NT2/D1 (cell line): ENCODE results near the gene PTDSS2.
"Not testable (repeated sequence)": the region's sequence is repeated elsewhere in the genome, so short reads cannot be mapped to it uniquely, and the experiment has no call there.

Source experiments
- DNase-seq: peaks from one replicate; pipeline ENCODE4 v3.0.0-alpha.2; 2011; ENCODE audit warnings: low read depth, low spot score
- H3K27me3 ChIP-seq: 2 replicates; pipeline ENCODE4 v1.6.0; 2011; ENCODE audit warnings: mild to moderate bottlenecking; ENCODE audit not compliant: insufficient read length, insufficient read depth
- H3K36me3 ChIP-seq: 2 replicates; pipeline ENCODE4 v1.6.1; 2011; ENCODE audit warnings: mild to moderate bottlenecking, low read length, mixed read lengths; ENCODE audit not compliant: insufficient read depth, insufficient read length
- H3K4me1 ChIP-seq: 2 replicates; pipeline ENCODE4 v1.5.1; 2011; ENCODE audit not compliant: insufficient read depth, insufficient read length
- H3K4me3 ChIP-seq: 2 replicates; pipeline ENCODE4 v1.5.1; 2011; ENCODE audit warnings: low read depth; ENCODE audit not compliant: insufficient read length
- H3K9ac ChIP-seq: 2 replicates; pipeline ENCODE4 v1.6.0; 2011; ENCODE audit warnings: low read depth; ENCODE audit not compliant: insufficient read length
- H3K9me3 ChIP-seq: 2 replicates; pipeline ENCODE4 v1.5.1; 2011; ENCODE audit warnings: mild to moderate bottlenecking, low read length; ENCODE audit not compliant: insufficient read depth
- SUZ12 ChIP-seq: IDR thresholded peaks from 2 replicates; pipeline ENCODE4 v1.6.1; 2011; ENCODE audit not compliant: insufficient read length, insufficient read depth; ENCODE audit errors: extremely low read depth
- YY1 ChIP-seq: IDR thresholded peaks from 2 replicates; pipeline ENCODE4 v1.6.1; 2011; ENCODE audit not compliant: insufficient read length, insufficient read depth
- ZNF274 ChIP-seq: IDR thresholded peaks from 2 replicates; pipeline ENCODE4 v1.6.1; 2011; ENCODE audit warnings: mild to moderate bottlenecking, low read depth, low read length

Gene PTDSS2

DNA sequence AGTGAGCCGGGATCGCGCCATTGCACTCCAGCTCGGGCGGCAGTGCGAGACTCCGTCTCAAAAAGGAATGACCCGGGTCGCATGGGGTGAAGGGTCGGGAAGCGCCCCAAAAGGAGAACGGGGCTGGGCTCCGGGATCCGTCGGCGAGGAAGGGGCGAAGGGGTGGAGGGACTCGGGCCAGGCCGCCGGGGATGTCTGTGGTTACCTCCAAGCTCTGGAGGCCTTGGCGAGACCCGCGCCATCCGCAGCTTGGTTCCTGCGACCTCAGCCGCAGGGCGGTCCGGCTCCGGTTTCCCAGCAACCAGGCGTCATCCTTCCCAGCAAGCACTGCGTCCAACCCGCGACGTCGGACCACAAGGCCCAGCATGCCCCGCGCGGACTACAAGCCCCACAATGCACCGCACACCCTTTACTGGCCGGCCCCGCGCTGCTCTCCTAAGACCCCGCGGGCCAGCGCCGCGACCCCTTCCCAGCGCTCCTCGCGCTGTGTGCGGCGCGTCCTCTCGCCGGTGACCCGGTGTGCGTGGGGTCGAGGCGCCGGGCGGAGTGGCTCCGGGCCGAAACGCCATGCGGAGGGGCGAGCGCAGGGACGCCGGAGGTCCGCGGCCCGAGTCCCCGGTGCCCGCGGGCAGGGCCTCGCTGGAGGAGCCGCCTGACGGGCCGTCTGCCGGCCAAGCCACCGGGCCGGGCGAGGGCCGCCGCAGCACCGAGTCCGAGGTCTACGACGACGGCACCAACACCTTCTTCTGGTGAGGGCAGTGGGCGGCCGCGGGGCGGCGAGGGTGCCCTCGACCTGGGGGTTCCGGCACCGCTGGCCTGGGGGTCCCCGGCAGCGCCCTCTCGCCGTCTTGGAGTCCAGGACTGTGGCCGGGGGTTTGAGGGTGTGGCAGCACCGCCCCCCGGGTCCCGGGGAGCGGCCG lies at the start of gene PTDSS2:
TSS of gene PTDSS2 (plus strand) at position 391 of the 920 bp plus-strand sequence. CDS start at position 568, 177 bp downstream.
- Histone ChIP-seq H3K27me3 (no peaks in the 10 kb centered on the region), H3K9ac (peak within 1 kb of the TSS; percentile 98), H3K36me3 (peaks cover 40% of the 10 kb centered on the region), H3K4me1 (peaks cover 38% of the 10 kb centered on the region), H3K4me3 (peak within 1 kb of the TSS; percentile 98), H3K9me3 (no peaks in the 10 kb centered on the region)
- DNase-seq = peak; percentile 98
- TF ChIP-seq SUZ12 = no peak
- TF ChIP-seq YY1 = no peak
- no peak for TF ChIP-seq ZNF274

DNA sequence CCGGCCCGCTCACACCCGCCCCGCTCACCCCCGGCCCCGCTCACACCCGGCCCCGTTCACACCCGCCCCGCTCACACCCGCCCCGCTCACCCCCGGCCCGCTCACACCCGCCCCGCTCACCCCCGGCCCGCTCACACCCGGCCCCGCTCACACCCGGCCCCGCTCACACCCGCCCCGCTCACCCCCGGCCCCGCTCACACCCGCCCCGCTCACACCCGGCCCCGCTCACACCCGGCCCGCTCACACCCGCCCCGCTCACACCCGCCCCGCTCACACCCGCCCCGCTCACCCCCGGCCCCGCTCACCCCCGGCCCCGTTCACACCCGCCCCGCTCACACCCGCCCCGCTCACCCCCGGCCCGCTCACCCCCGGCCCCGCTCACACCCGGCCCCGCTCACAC lies 48.9 kb upstream of the PTDSS2 start:
- not testable (repeated sequence) for H3K9ac ChIP-seq, H3K4me1 ChIP-seq, H3K27me3 ChIP-seq, DNase-seq, H3K36me3 ChIP-seq, H3K9me3 ChIP-seq, H3K4me3 ChIP-seq

DNA sequence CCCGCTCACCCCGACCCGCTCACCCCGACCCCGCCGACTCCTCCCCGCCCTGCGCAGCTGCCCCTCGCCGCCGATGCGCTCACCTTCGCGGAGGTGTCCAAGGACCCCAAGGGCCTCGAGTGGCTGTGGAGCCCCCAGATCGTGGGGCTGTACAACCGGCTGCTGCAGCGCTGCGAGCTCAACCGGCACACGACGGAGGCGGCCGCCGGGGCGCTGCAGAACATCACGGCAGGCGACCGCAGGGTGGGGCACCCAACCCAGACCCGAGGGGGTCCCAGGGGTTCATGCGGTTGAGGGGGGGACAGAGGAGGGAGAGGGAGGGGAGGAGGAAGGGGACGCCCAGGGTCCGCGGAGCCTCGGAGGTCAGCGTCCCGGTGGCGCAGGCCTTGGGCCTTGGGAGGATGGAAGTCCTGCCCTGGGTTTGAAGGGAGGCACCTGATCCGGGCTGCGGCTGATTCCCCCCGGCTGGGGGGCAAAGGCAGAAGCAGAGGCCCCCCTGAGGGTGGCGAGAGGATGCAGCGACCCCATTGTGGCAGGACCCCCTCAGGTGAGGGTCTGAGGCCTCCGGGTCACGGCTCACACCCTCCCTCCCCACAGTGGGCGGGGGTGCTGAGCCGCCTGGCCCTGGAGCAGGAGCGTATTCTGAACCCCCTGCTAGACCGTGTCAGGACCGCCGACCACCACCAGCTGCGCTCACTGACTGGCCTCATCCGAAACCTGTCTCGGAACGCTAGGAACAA lies 46.9 kb upstream of the PTDSS2 start:
- H3K27me3 ChIP-seq = peaks cover 8% of the 10 kb centered on the region
- H3K9me3 ChIP-seq = peaks cover 8% of the 10 kb centered on the region; the same call in 1 of the 2 replicates
- peaks cover 20% of the 10 kb centered on the region for H3K4me1 ChIP-seq
- no peak overlapping the region for H3K9ac ChIP-seq
- no peak overlapping the region for H3K4me3 ChIP-seq
- H3K36me3 ChIP-seq = no peaks in the 10 kb centered on the region
- no peak for TF ChIP-seq SUZ12
- TF ChIP-seq YY1 = no peak
- TF ChIP-seq ZNF274 = no peak
- DNase-seq = no peak

DNA sequence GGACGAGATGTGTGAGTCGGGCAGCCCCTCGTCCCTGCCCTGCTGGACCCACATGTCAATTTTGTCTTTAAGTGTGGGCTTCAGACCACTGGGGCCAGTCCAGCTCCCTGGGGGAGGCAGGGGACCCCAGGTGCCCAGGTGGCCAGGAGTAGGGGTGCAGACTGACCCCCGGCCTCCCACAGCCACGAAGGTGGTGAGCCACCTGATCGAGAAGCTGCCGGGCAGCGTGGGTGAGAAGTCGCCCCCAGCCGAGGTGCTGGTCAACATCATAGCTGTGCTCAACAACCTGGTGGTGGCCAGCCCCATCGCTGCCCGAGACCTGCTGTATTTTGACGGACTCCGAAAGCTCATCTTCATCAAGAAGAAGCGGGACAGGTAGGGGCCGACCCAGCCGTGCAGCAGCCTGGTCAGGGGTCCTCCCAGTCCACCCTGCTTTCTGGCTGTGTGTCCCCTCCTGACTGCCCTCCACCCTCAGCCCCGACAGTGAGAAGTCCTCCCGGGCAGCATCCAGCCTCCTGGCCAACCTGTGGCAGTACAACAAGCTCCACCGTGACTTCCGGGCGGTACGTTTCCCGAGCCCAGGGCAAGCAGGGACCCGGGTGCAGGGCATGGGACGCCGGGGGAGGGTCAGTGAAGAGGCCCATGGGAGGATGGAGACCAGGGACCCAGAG lies 46.2 kb upstream of the PTDSS2 start:
- Histone ChIP-seq H3K4me3 (no peak overlapping the region), H3K9me3 (peaks cover 8% of the 10 kb centered on the region; the same call in 1 of the 2 replicates), H3K9ac (no peak overlapping the region), H3K36me3 (no peaks in the 10 kb centered on the region), H3K4me1 (peaks cover 20% of the 10 kb centered on the region), H3K27me3 (peaks cover 14% of the 10 kb centered on the region)
- no peak for DNase-seq
- no peak for TF ChIP-seq YY1
- TF ChIP-seq ZNF274 = no peak

DNA sequence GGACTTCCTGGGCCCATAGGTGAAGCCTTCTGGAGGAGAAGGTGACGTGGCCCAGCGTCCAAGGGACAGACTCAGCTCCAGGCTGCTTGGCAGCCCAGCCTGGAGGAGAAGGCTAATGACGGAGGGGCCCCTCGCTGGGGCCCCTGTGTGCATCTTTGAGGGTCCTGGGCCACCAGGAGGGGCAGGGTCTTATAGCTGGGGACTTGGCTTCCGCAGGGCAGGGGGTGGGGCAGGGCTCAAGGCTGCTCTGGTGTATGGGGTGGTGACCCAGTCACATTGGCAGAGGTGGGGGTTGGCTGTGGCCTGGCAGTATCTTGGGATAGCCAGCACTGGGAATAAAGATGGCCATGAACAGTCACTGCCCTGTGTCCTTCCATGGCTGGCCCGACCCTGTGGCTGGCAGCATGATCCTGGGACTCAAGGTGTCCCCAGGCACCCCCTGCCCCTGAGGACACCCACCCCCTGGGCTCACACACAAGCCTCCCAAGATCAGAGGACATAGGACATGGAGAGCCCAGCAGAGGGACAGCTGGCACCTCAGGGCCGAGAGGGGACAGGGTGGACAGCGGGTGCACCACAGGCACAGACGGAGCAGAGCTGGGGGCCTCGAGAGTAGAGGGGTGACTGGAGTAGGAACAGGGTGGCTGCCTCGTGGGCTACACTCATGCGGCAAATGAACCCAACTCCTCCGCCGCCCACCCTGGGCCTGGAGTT lies 45.4 kb upstream of the PTDSS2 start:
- peaks cover 15% of the 10 kb centered on the region for H3K27me3 ChIP-seq
- peaks cover 7% of the 10 kb centered on the region; the same call in 1 of the 2 replicates for H3K9me3 ChIP-seq
- peaks cover 20% of the 10 kb centered on the region for H3K4me1 ChIP-seq
- TF ChIP-seq SUZ12 (no peak), ZNF274 (no peak), YY1 (no peak)
- no peak for DNase-seq
- H3K36me3 ChIP-seq = no peaks in the 10 kb centered on the region
- no peak overlapping the region for H3K9ac ChIP-seq
- no peak overlapping the region for H3K4me3 ChIP-seq

DNA sequence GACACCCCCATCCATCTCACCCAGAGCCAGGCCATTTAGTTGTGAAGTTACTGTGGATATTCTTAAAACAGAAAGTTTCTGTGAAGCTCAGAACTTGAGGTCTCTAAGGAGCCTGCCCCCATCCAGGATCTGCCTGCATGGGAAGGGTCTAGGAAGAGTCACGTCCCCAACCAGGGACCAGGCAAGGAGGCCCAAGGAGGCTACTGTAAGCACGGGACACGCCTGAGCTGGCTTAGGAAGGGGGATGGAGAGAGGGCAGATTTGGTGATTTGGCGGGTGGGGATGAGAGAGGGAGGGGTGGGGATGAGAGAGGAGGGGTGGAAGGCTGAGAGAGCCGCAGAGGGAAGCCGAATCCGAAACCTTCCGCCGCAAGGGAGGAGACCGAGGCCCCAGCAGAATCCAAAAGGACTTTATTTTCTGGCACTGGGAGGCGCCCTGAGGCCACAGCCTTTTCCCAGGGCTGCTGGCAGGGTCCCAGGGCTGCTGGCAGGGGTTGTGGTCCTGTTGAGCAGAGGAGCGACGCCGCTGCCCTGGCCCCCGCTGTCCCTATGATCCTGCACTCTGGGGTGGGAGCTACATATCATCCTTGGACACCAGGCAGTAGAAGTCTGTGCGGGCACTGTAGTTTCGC lies 44.6 kb upstream of the PTDSS2 start:
- no peak for DNase-seq
- Histone ChIP-seq H3K9ac (peak overlapping the region; percentile 82), H3K4me1 (peaks cover 20% of the 10 kb centered on the region), H3K27me3 (peaks cover 15% of the 10 kb centered on the region), H3K36me3 (no peaks in the 10 kb centered on the region), H3K4me3 (no peak overlapping the region), H3K9me3 (no peaks in the 10 kb centered on the region)
- no peak for TF ChIP-seq ZNF274
- no peak for TF ChIP-seq SUZ12
- TF ChIP-seq YY1 = no peak
